Urinary bladder (tissue), 4 donors: Measurements from ENCODE around the gene MTA1. TPM values are rescaled to one million over a fixed set of nuclear protein-coding genes. Genes with fewer than 3 reads are reported as not detected.

Experiments used
- DNase-seq: peaks from one replicate; pipeline ENCODE4 v3.0.0-alpha.2; 2015; ENCODE audit errors: extremely low spot score
- H3K27ac ChIP-seq: one replicate; pipeline ENCODE4 v1.5.1; 2013; ENCODE audit warnings: low read depth, mild to moderate bottlenecking, moderate library complexity
- H3K36me3 ChIP-seq: one replicate; pipeline ENCODE4 v1.6.1; 2013; ENCODE audit warnings: mild to moderate bottlenecking, moderate library complexity; ENCODE audit not compliant: insufficient read depth
- H3K4me1 ChIP-seq: one replicate; pipeline ENCODE4 v1.6.1; 2013; ENCODE audit warnings: mild to moderate bottlenecking, moderate library complexity; ENCODE audit not compliant: insufficient read depth
- H3K4me3 ChIP-seq: one replicate; pipeline ENCODE4 v1.5.1; 2013; ENCODE audit warnings: low read depth, low read length
- WGBS: extraction: QIAGEN DNeasy Blood & Tissue Kit; methylation state at CpG from one replicate; pipeline ENCODE4 v1.1.7; 2013; 5-methylcytosine and 5-hydroxymethylcytosine counted together
- polyA plus RNA-seq: library from polyadenylated mRNA; stranded (reverse); fragments of 200-250 nt; gene quantifications from one replicate; pipeline ENCODE4 v1.2.3, GENCODE V29; 2013
- total RNA-seq: library from RNA; depleted of rRNA; stranded (reverse); fragments of >200 nt; gene quantifications from one replicate; pipeline ENCODE4 v1.2.3, GENCODE V29; 2014
- donor health status: healthy with polysubstance abuse.
- donor health status: healthy.

Gene MTA1
- total and polyA plus RNA-seq, 2 donors, result 51.5 to 67.3 TPM

- Histone ChIP-seq H3K27ac (no peak overlapping the region), H3K4me3 (no peak overlapping the region), H3K36me3 (no peaks in the 10 kb centered on the region), H3K4me1 (no peaks in the 10 kb centered on the region)
- no peak for DNase-seq
- 74% methylated on average over 19 of the region's 19 CpGs for WGBS
These were observed 1.1 kb upstream of the MTA1 start for GRCh38 chr14:105418269-105419194.

GRCh38 chr14:105420101-105420973 lies 710 bp downstream of the MTA1 start:
- no peak for DNase-seq
- no peaks in the 10 kb centered on the region for H3K4me1 ChIP-seq
- H3K27ac ChIP-seq, result peak overlapping the region; percentile 14
- peak overlapping the region; percentile 94 for H3K4me3 ChIP-seq
- no peaks in the 10 kb centered on the region for H3K36me3 ChIP-seq
- WGBS, result 3% methylated on average over 64 of the region's 67 CpGs

- H3K4me1 ChIP-seq, result no peaks in the 10 kb centered on the region
- H3K27ac ChIP-seq, result no peak overlapping the region
- no peaks in the 10 kb centered on the region for H3K36me3 ChIP-seq
- WGBS, result 46% methylated on average over 23 of the region's 23 CpGs
- H3K4me3 ChIP-seq, result peak overlapping the region; percentile 94
- no peak for DNase-seq
These were observed 1.5 kb downstream of the MTA1 start for GRCh38 chr14:105420974-105421674.

- no peaks in the 10 kb centered on the region for H3K4me1 ChIP-seq
- H3K4me3 ChIP-seq, result no peak overlapping the region
- H3K27ac ChIP-seq, result no peak overlapping the region
- WGBS, result 59% methylated on average over 32 of the region's 32 CpGs
- H3K36me3 ChIP-seq, result no peaks in the 10 kb centered on the region
- no peak for DNase-seq
These were observed 2.3 kb downstream of the MTA1 start for GRCh38 chr14:105421723-105422615.

- no peaks in the 10 kb centered on the region for H3K36me3 ChIP-seq
- no peak overlapping the region for H3K4me3 ChIP-seq
- no peak overlapping the region for H3K27ac ChIP-seq
- 72% methylated on average over 21 of the region's 21 CpGs for WGBS
- H3K4me1 ChIP-seq, result no peaks in the 10 kb centered on the region
- no peak for DNase-seq
These were observed 3.3 kb downstream of the MTA1 start for GRCh38 chr14:105422695-105423487.

GRCh38 chr14:105423488-105424195 lies 4.0 kb downstream of the MTA1 start:
- no peak for DNase-seq
- 95% methylated on average over 21 of the region's 21 CpGs for WGBS
- H3K27ac ChIP-seq, result no peak overlapping the region
- no peaks in the 10 kb centered on the region for H3K4me1 ChIP-seq
- no peak overlapping the region for H3K4me3 ChIP-seq
- H3K36me3 ChIP-seq, result no peaks in the 10 kb centered on the region

- WGBS, result 95% methylated on average over 12 of the region's 12 CpGs
- Histone ChIP-seq H3K27ac (no peak overlapping the region), H3K4me1 (no peaks in the 10 kb centered on the region), H3K36me3 (no peaks in the 10 kb centered on the region), H3K4me3 (no peak overlapping the region)
- no peak for DNase-seq
These were observed 5.2 kb downstream of the MTA1 start for GRCh38 chr14:105424861-105425260.

- Histone ChIP-seq H3K27ac (no peak overlapping the region), H3K4me1 (no peaks in the 10 kb centered on the region), H3K36me3 (no peaks in the 10 kb centered on the region), H3K4me3 (no peak overlapping the region)
- 92% methylated on average over 23 of the region's 23 CpGs for WGBS
- no peak for DNase-seq
These were observed 6.2 kb downstream of the MTA1 start for GRCh38 chr14:105425823-105426247.

- WGBS, result 97% methylated on average over 21 of the region's 21 CpGs
- DNase-seq, result no peak
- no peaks in the 10 kb centered on the region for H3K36me3 ChIP-seq
- no peak overlapping the region for H3K27ac ChIP-seq
- H3K4me3 ChIP-seq, result no peak overlapping the region
- H3K4me1 ChIP-seq, result no peaks in the 10 kb centered on the region
These were observed 6.9 kb downstream of the MTA1 start for GRCh38 chr14:105426416-105427130.

GRCh38 chr14:105427412-105427811 lies 7.8 kb downstream of the MTA1 start:
- Histone ChIP-seq H3K4me1 (no peaks in the 10 kb centered on the region), H3K4me3 (no peak overlapping the region), H3K36me3 (no peaks in the 10 kb centered on the region), H3K27ac (no peak overlapping the region)
- WGBS, result 98% methylated on average over 10 of the region's 10 CpGs
- DNase-seq, result no peak

GRCh38 chr14:105427936-105428485 lies 8.4 kb downstream of the MTA1 start:
- no peaks in the 10 kb centered on the region for H3K4me1 ChIP-seq
- no peak for DNase-seq
- 93% methylated on average over 9 of the region's 9 CpGs for WGBS
- H3K27ac ChIP-seq, result no peak overlapping the region
- no peaks in the 10 kb centered on the region for H3K36me3 ChIP-seq
- H3K4me3 ChIP-seq, result no peak overlapping the region
